CD4-positive, alpha-beta T cell treated with Interleukin-15 for 1 hour (primary cell): Measurements from ENCODE around the gene PCDH9.
"Not testable (repeated sequence)": the region's sequence is repeated elsewhere in the genome, so short reads cannot be mapped to it uniquely, and the experiment has no call there.

Source experiments
- DNase-seq: peaks from one replicate; pipeline ENCODE4 v3.0.0-alpha.2; 2020

PCDH9 gene

GRCh38 chr13:66635526-66635925 is 594.6 kb downstream of the PCDH9 start:
- DNase-seq, result no peak

GRCh38 chr13:66634384-66634783 is 595.8 kb downstream of the PCDH9 start:
- DNase-seq, result no peak

- no peak for DNase-seq
Observed at GRCh38 chr13:66627512-66627911, 602.6 kb downstream of the PCDH9 start.

DNA sequence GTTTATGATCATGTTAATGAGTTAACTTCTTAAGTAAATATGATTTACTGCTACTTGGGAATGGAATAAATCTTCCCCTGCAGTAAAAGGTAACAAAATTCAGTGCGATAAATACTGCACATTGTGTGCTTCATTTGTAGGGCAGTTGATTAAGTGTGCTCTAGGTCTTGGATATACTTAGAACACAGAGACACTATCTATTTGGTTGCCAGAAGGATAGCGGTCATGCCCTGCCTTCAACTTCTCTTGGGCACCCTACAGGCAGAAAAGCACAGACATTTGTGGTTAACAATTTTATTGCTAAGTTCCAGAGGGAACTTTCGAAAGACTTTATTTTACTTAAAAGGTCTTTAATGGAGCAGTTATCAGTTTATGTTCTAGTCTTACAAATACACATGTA is 605.8 kb downstream of the PCDH9 start:
- no peak for DNase-seq

DNA sequence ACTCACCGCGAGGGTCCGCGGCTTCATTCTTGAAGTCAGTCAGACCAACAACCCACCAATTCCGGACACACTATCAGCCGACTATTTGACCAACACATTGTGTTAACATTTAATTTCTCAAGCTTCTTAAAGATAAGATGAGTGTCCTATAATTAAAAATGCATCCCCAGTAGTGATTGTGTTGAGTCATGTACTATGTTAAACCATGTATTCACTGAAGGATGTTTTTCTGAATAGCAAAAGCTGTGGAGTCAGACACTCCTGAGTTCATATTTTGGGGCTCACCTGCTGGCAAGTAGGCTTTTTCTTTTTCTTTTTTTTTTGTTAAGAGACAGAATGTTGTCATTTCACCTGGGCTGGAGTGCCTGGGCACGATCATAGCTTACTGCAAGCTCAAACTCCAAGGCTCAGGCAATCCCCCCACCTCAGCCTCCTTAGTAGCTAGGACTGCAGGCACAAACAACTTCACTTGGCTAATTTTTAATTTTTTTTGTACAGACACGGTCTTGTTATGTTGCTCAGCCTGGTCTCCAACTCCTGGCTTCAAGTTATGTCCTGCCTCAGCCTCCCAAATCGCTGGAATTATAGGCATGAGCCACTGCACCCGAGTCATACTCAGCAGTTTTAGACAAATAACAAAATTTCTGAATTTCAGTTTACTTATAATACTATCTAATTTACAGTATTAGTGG is 606.9 kb downstream of the PCDH9 start:
- no peak for DNase-seq

DNA sequence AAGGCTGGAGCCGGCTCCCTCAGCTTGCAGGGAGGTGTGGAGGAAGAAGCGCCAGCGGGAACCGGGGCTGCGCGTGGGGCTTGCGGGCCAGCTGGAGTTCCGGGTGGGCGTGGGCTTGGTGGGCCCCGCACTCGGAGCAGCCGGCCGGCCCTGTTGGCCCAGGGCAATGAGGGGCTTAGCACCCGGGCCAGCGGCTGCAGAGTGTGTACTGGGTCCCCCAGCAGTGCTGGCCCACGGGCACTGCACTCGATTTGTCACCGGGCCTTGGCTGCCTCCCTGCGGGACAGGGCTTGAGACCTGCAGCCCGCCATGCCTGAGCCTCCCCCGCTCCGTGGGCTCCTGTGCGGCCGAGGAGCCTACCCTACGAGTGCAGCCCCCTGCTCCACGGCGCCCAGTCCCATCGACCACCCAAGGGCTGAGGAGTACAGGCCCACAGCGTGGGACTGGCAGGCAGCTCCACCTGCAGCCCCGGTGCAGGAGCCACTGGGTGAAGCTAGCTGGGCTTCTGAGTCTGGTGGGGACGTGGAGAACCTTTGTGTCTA is 608.2 kb downstream of the PCDH9 start:
- not testable (repeated sequence) for DNase-seq

DNA sequence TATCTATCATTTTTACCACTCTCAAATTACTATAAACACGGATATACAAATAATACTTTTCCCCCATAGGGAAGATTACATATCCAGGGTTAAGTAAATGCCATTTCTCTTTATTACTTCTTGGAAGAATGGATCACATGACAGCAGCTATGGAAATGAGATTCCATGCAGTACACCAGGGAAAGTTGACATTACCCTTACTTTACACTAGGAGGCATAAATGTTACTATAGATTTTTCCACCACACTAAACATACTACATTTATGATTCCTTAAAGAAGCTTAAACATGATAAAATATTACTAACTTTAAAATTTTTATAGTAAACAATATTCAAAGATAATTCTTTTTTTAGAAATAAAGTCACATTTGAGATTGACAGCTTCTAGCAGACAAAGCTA is 611.4 kb downstream of the PCDH9 start:
- DNase-seq, result no peak

- DNase-seq, result no peak
Observed at GRCh38 chr13:66617786-66618185, 612.4 kb downstream of the PCDH9 start.

DNA sequence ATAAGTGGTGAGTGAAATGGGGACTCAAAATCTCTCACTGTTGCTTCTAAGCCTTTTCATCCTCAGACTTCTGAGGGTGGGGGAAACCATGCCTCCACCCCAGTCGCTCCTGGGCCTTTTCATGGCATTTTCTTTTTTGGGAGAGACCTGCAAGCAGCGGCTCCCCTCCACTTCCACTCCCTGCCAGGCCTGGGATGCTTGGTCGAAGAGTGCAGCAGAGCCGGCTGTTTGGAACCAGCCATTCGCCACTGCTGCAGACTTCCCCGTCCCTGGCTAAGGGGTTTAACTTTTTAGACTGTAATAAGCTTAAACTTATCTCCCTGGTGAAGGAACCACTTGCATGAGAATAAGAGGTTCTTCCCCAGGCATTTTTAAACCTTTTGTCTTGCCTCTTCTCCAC is 617.2 kb downstream of the PCDH9 start:
- no peak for DNase-seq

DNA sequence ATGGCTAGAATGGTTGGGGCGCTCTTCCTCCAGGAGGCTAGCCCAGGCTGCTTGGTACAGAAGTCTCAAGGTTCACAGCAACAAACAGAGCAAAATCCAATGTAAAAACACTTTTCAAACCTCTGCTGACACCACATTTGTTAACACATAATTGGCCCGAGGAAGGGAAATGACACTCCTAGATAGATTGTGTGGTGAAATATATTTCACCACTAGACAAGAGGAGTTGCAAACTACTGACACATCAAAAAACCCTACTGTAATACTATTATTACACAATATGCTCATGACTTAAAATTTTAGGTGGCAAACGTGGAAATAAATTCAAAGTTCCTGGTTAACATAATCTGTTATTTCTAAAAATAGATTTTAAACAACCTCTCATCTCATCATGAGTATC is 643.6 kb downstream of the PCDH9 start:
- no peak for DNase-seq

DNA sequence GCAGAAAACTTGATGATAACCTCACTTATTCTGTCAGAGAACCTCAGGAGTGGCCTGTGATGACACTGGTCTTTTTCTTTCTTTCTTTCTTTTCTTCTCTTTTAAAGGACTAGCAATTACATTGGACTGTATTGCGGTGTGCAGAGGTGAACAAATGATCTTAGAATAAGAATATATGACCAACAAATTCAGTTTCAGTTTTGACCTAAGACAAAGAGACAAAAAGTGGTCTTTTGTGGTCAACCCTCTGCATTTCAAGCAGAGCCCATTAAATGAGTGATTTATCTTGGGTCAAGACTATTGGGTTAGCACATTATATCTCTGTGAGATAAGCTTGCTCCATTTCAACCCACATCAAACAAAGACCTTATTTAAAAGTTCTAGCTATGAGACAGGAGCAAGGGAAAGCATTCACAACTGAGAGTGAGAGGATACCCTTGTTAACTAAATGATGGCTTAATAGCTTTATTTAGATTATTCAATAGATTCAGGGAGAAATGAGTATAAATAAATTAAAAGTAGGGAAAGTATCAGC is 644.4 kb downstream of the PCDH9 start:
- DNase-seq, result no peak

DNA sequence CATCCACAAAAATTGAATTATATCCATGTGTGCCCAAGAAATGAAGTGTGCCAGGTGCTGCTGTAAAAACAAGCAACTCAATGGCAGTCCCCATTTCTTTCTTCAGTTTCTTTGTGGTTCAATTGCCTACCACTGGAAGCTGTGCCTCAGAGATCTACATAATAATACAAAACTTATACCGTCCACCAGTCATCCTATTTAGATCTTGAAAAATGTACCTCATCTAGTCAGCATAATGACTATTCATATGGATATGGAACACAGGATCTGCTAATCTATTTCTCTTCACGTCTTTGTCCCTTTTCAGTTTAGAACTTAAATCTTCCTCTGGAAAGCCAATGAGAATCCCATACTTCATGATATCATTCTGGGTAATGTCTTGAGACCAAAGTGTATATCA is 648.5 kb downstream of the PCDH9 start:
- DNase-seq, result no peak

DNA sequence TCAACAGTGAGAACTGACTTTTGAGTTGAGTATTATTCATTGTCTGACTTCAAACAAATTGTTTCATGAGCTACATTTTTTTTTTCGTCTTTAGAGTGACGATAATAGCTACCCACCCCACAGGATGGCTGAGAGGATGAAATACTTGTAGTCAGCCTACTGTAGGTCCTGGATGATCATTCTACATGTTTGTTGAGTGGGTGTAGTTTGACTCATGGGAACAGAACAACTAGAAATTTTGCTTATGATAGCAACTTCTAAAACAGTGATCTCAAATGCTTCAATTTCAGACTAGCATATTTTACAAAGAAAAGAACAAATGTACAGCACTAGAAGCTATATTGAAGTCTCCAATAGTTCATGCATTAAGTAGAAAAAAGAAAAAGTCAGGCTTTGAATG is 651.8 kb downstream of the PCDH9 start:
- DNase-seq, result no peak

GRCh38 chr13:66577358-66577757 is 652.8 kb downstream of the PCDH9 start:
- no peak for DNase-seq

GRCh38 chr13:66576381-66576780 is 653.8 kb downstream of the PCDH9 start:
- no peak for DNase-seq

GRCh38 chr13:66574606-66575005 is 655.5 kb downstream of the PCDH9 start:
- no peak for DNase-seq

DNA sequence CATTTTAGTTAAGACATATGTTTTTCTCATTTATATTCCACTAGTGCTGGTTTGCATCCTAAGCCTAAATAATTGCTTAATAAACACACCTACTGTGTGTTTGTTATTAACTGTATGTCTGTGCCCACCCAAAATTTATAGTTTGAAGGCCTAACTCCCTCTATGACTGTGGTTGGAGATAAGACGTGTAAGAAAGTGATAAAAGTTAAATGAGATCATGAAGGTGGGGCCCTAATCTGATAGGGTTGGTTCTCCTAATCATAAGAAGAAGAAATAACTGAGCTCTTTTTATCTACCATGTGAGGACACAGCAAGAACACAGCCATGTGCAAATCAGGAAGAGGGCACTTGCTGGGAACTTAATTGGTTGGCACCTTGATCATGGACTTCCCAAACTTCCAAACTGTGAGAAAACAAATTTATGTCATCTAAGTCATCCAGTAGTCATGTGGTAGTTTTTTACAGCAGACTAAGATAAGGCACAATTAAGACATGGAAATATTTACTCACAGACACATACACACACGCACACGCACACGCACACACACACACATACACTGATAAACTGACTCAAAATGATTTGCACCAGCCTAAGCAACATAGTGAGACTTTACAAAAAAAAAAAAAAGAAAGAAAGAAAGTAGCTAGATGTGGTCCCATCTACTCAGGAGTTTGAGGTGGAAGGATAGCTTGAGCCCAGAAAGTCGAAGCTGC is 662.1 kb downstream of the PCDH9 start:
- no peak for DNase-seq

GRCh38 chr13:66565279-66565678 is 664.9 kb downstream of the PCDH9 start:
- no peak for DNase-seq

GRCh38 chr13:66563076-66563475 is 667.1 kb downstream of the PCDH9 start:
- no peak for DNase-seq

DNA sequence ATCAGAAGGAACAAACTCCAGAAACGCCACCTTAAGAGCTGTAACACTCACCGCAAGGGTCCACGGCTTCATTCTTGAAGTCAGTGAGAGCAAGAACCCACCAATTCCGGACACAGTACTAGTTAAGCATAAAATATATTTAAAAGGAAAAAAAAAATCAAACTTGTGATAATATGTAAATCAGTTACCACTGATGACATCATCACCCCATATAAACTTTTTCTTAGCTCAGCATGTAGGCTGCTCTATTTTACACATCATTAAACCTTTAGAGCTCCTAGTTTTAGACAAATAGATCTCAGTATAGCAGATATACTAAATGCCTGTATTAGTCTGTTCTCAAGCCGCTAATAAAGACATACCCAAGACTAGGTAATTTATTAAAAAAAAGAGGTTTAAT is 668.1 kb downstream of the PCDH9 start:
- no peak for DNase-seq

DNA sequence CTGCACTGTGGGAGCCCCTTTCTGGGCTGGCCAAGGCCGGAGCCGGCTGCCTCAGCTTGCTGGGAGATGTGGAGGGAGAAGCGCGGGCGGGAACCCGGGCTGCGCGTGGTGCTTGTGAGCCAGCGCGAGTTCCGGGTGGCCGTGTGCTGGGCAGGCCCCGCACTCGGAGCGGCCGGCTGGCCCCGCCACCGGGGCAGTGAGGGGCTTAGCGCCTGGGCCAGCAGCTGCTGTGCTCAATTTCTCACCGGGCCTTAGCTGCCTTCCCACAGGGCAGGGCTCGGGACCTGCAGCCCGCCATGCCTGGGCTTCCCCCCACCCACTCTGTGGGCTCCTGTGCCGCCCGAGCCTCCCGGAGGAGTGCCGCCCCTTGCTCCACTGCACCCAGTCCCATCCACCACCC is 669.1 kb downstream of the PCDH9 start:
- no peak for DNase-seq

GRCh38 chr13:66560189-66560588 is 669.9 kb downstream of the PCDH9 start:
- DNase-seq, result no peak

- no peak for DNase-seq
Observed at GRCh38 chr13:66559093-66559492, 671.0 kb downstream of the PCDH9 start.

DNA sequence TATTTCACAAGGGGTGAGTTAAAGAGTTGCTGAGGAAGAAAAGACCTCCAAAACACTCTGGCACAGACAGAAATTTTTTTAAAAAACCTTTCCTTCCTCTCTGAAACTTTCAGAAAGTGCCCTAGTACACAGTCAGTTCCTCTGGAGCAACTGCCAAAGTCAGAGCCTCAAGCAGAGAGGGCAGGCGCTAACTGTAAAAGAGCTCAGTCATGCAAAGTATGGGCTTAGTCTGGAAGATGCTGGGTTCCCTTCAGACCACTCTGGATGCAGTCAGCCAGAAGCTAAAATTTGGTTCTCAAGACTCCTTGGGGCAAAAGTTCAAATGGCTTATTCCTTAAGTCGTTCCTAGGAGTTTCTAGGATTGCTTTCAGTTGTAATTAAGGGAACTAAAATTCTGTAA is 671.6 kb downstream of the PCDH9 start:
- no peak for DNase-seq
